HepG2 (cell line): ENCODE data around the gene CRYAB. TPM values are rescaled to one million over a fixed set of nuclear protein-coding genes. Genes with fewer than 3 reads are reported as not detected.

Source experiments
- AGO2 ChIP-seq: fragments of 200-400 bp; formaldehyde crosslinking; optimal IDR thresholded peaks from 2 replicates; pipeline ENCODE3; 2017; ENCODE audit warnings: mild to moderate bottlenecking, low read depth, low read length, moderate library complexity
- ARID4A ChIP-seq: sonication (generic); formaldehyde crosslinking; IDR thresholded peaks from 2 replicates; pipeline ENCODE4 v1.5.0; 2020; ENCODE audit warnings: mild to moderate bottlenecking, missing genetic modification reagents, borderline replicate concordance
- CBX1 ChIP-seq: IDR thresholded peaks from one replicate; pipeline ENCODE4 v1.6.1; 2016; ENCODE audit warnings: antibody characterized with exemption, low read depth
- DRAP1 ChIP-seq: IDR thresholded peaks from 2 replicates; pipeline ENCODE4 v1.6.1; 2016; ENCODE audit warnings: missing genetic modification reagents, missing compliant biosample characterization
- FLYWCH1 ChIP-seq: sonication (generic); formaldehyde crosslinking; IDR thresholded peaks from 2 replicates; pipeline ENCODE4 v1.8.1; 2023; ENCODE audit warnings: mild to moderate bottlenecking, missing genetic modification reagents
- FOXJ3 ChIP-seq: sonication (generic); formaldehyde crosslinking; IDR thresholded peaks from 2 replicates; pipeline ENCODE4 v1.4.0; 2020; ENCODE audit warnings: missing genetic modification reagents, mild to moderate bottlenecking, borderline replicate concordance
- GTF2F1 ChIP-seq: fragments of 150-350 bp; IDR thresholded peaks from 2 replicates; pipeline ENCODE4 v1.6.1; 2014; ENCODE audit warnings: low read length
- HDAC6 ChIP-seq: fragments of 200-600 bp; sonication (generic); IDR thresholded peaks from 2 replicates; pipeline ENCODE4 v1.7.0; 2017; ENCODE audit warnings: mild to moderate bottlenecking, antibody characterized with exemption, low read length, low read depth
- IRX3 ChIP-seq: sonication (generic); formaldehyde crosslinking; IDR thresholded peaks from 2 replicates; pipeline ENCODE4 v1.8.1; 2023; ENCODE audit warnings: mild to moderate bottlenecking, low read depth, missing genetic modification reagents, borderline replicate concordance
- KDM1A ChIP-seq: IDR thresholded peaks from 2 replicates; pipeline ENCODE4 v1.6.1; 2016; ENCODE audit warnings: missing compliant biosample characterization
- KDM6A ChIP-seq: IDR thresholded peaks from 2 replicates; pipeline ENCODE4 v1.6.1; 2016; ENCODE audit warnings: low read depth
- MBD4 ChIP-seq: IDR thresholded peaks from 2 replicates; pipeline ENCODE4 v1.6.1; 2012; ENCODE audit warnings: low read length, inconsistent platforms, borderline replicate concordance
- MEIS1 ChIP-seq: sonication (generic); formaldehyde crosslinking; IDR thresholded peaks from 2 replicates; pipeline ENCODE4 v1.9.0; 2021; ENCODE audit warnings: mild to moderate bottlenecking, missing genetic modification reagents, moderate library complexity, borderline replicate concordance
- NFIB ChIP-seq: sonication (generic); formaldehyde crosslinking; IDR thresholded peaks from 2 replicates; pipeline ENCODE4 v1.9.0; 2021; ENCODE audit warnings: missing genetic modification reagents, mild to moderate bottlenecking, borderline replicate concordance
- NPAS2 ChIP-seq: sonication (generic); formaldehyde crosslinking; IDR thresholded peaks from 2 replicates; pipeline ENCODE4 v1.8.0; 2022; ENCODE audit warnings: mild to moderate bottlenecking, missing genetic modification reagents, borderline replicate concordance
- RCOR2 ChIP-seq: IDR thresholded peaks from 2 replicates; pipeline ENCODE4 v1.6.1; 2016; ENCODE audit warnings: missing biosample characterization, missing genetic modification reagents
- SSRP1 ChIP-seq: IDR thresholded peaks from 2 replicates; pipeline ENCODE4 v1.6.1; 2016; ENCODE audit warnings: control low read depth
- TBX3 ChIP-seq: fragments of 450-650 bp; IDR thresholded peaks from 2 replicates; pipeline ENCODE4 v1.6.1; 2017; ENCODE audit warnings: antibody characterized with exemption, mild to moderate bottlenecking, inconsistent platforms, borderline replicate concordance
- TEAD3 ChIP-seq: optimal IDR thresholded peaks from 2 replicates; pipeline ENCODE3; 2016; ENCODE audit warnings: borderline replicate concordance
- U2AF2 ChIP-seq: fragments of 200-400 bp; formaldehyde crosslinking; IDR thresholded peaks from 2 replicates; pipeline ENCODE4 v1.6.1; 2017; ENCODE audit warnings: low read depth, mild to moderate bottlenecking, low read length
- ZNF101 ChIP-seq: sonication (generic); formaldehyde crosslinking; IDR thresholded peaks from 2 replicates; pipeline ENCODE4 v1.4.0; 2020; ENCODE audit warnings: mild to moderate bottlenecking, low read depth, missing genetic modification reagents, borderline replicate concordance
- ZNF24 ChIP-seq: fragments of 450-650 bp; IDR thresholded peaks from 2 replicates; pipeline ENCODE4 v1.6.1; 2017; ENCODE audit warnings: antibody characterized with exemption, mild to moderate bottlenecking
- ZNF382 ChIP-seq: sonication (generic); formaldehyde crosslinking; IDR thresholded peaks from 2 replicates; pipeline ENCODE4 v1.5.0; 2020; ENCODE audit warnings: missing genetic modification reagents, mild to moderate bottlenecking, borderline replicate concordance
- ZNF446 ChIP-seq: sonication (generic); formaldehyde crosslinking; IDR thresholded peaks from 2 replicates; pipeline ENCODE4 v1.5.0; 2020; ENCODE audit warnings: mild to moderate bottlenecking, missing genetic modification reagents
- ZNF605 ChIP-seq: sonication (generic); formaldehyde crosslinking; IDR thresholded peaks from 2 replicates; pipeline ENCODE4 v1.8.0; 2022; ENCODE audit warnings: mild to moderate bottlenecking, missing genetic modification reagents
- ZNF746 ChIP-seq: sonication (generic); formaldehyde crosslinking; IDR thresholded peaks from 2 replicates; pipeline ENCODE4 v1.8.0; 2022; ENCODE audit warnings: mild to moderate bottlenecking, missing genetic modification reagents
- ZNF768 ChIP-seq: sonication (generic); formaldehyde crosslinking; IDR thresholded peaks from 2 replicates; pipeline ENCODE4 v1.4.0; 2020; ENCODE audit warnings: missing genetic modification reagents
- ZNF83 ChIP-seq: sonication (generic); formaldehyde crosslinking; IDR thresholded peaks from 2 replicates; pipeline ENCODE4 v1.4.0; 2020; ENCODE audit warnings: missing genetic modification reagents, mild to moderate bottlenecking, borderline replicate concordance
- ZSCAN31 ChIP-seq: sonication (generic); formaldehyde crosslinking; IDR thresholded peaks from 2 replicates; pipeline ENCODE4 v1.5.0; 2020; ENCODE audit warnings: low read depth, mild to moderate bottlenecking, missing genetic modification reagents
- polyA plus RNA-seq, 8 experiments: library from polyadenylated mRNA; depleted of rRNA in 3 of 8; stranded (reverse) in 7 of 8; unstranded in 1 of 8; fragments of >200 nt; fragmentation: Illumina TruSeq in 4 of 8; extraction: Trizol in 4 of 8; gene quantifications; 2 replicates each; pipeline versions ENCODE4 v1.2.1 to v1.2.3, GENCODE V29; 2011 to 2016; ENCODE audit warnings: low read depth in 4 of 8, missing spikeins in 1 of 8, mixed read lengths in 1 of 8; ENCODE audit not compliant: insufficient read depth in 1 of 8
- total RNA-seq, 5 experiments: library from RNA; depleted of rRNA; stranded (reverse); fragments of >200 nt; fragmentation: Illumina TruSeq; extraction: Trizol; gene quantifications; 2 replicates each; pipeline ENCODE4 v1.2.3, GENCODE V29; 2016; ENCODE audit warnings: low read depth in 1 of 5

CRYAB gene
- total and polyA plus RNA-seq, 2 of the 13 experiments (the other 11 are each of a cell fraction or from before 2014, with no cell fraction given): 0.55 to 1.1 TPM

GRCh38 chr11:111870886-111871692 is 40.5 kb downstream of the CRYAB start, which contains the start of gene ALG9 (continued):
- peak; percentile 78; the same call in 1 of the 2 replicates for TF ChIP-seq IRX3 (CRISPR knock-in tag)
- TF ChIP-seq GTF2F1: no peak
- no peak for TF ChIP-seq HDAC6
- TF ChIP-seq MBD4: no peak
- TF ChIP-seq CBX1: no peak
- peak; percentile 67 for TF ChIP-seq AGO2
- TF ChIP-seq MEIS1 (CRISPR knock-in tag): no peak
- peak; percentile 64 for TF ChIP-seq ZSCAN31 (CRISPR knock-in tag)
- no peak for TF ChIP-seq ZNF746
- peak; percentile 92 for TF ChIP-seq ARID4A (CRISPR knock-in tag)
- no peak for TF ChIP-seq FLYWCH1
- TF ChIP-seq SSRP1 (CRISPR knock-in tag): no peak
- peak; percentile 71 for TF ChIP-seq ZNF768 (CRISPR knock-in tag)
- no peak for TF ChIP-seq NPAS2 (CRISPR knock-in tag)
- peak; percentile 33 for TF ChIP-seq TEAD3 (CRISPR knock-in tag)
- TF ChIP-seq KDM1A (CRISPR knock-in tag): no peak
- peak; percentile 39; the same call in 1 of the 2 replicates for TF ChIP-seq DRAP1 (CRISPR knock-in tag)
- TF ChIP-seq ZNF83: no peak
- TF ChIP-seq ZNF605 (CRISPR knock-in tag): no peak
- TF ChIP-seq U2AF2: no peak
- TF ChIP-seq FOXJ3 (CRISPR knock-in tag): no peak
- TF ChIP-seq ZNF101 (CRISPR knock-in tag): no peak
- TF ChIP-seq TBX3: no peak
- TF ChIP-seq ZNF446 (CRISPR knock-in tag): peak; percentile 37; the same call in 1 of the 2 replicates
- TF ChIP-seq NFIB (CRISPR knock-in tag): no peak
- no peak for TF ChIP-seq RCOR2 (CRISPR knock-in tag)
- no peak for TF ChIP-seq KDM6A (CRISPR knock-in tag)
- TF ChIP-seq ZNF382: no peak
- TF ChIP-seq ZNF24: no peak
